T-helper 9 cell (primary cell): ENCODE results near the gene FILIP1L.

Experiments
- DNase-seq: peaks from one replicate; pipeline ENCODE4 v3.0.0-alpha.2; 2020

FILIP1L gene

DNA sequence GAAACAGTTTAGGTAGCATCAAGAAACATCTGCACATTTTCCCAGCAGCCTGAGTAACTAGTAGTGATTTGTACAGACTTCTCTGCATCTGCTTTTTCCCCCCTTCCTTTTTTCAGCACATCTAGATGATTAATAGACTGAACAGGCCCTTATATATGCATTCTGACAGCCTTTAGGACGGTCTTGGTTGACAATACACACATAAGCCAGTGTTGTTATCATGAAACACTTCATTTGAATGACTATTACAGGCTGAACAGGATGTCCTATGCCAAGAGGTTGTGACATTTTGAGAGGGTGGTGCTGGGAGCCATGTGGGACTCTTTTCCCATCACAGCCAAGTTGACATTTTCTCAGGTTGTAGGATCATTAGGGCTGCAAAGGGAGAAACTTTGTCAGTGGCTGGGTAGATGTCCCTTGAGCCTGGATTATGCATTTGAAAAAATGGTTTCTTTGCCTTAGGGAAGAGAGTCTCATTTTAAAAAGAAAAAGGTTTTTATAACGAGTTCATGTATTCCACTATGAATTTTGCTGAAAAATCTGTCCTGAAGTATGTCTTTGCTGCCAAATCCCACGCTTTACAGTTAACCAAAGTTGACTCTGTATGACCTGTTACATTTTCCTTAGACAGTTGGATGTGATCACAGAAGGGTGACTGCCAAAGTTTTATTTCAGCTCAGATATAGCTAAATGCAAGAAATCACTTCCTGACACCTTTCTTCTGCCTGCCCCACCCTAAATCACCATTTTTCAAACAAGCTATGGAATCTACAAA lies 73.7 kb downstream of the FILIP1L start:
- no peak for DNase-seq

DNA sequence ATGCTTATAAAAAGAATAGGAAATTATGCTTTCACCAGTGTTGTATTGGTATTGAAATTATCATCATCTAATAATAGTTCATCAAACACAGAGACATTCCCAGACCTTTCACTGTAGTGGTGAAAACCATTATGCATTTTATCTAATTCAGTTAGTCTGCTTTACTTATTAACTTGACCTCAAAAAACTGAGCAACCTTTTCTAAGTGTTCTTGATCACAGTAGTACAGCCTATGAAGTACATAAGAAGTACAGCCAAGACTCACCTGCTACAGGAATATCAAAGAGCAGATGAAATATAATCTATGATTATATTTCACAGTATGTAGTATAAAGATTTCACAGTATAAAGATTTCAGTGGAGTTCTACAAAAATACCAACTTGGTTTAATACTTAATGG lies 75.2 kb downstream of the FILIP1L start:
- DNase-seq: no peak

GRCh38 chr3:100033903-100034471 lies 80.3 kb downstream of the FILIP1L start:
- DNase-seq: no peak

DNA sequence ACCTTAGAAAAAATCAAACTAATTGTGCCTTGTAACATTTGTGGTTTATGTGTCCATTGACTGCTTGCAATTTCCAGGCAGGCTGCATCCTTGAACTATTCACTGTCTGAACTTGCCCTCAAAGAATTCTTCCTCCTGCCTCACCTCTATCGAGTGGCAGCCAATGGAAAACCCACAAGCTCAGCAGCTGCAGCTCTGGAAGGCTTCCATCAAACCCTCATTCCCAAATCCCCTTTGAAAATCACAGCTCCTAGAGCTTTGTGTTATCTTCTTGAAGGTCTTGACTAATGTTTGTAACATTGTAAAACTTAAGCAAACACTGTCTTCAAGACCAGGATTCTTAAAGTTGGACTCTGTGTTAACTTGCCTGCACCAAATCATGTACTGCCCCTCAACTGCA lies 81.1 kb downstream of the FILIP1L start:
- no peak for DNase-seq

- DNase-seq: no peak
Measured at GRCh38 chr3:100032243-100032642, 82.1 kb downstream of the FILIP1L start.

DNA sequence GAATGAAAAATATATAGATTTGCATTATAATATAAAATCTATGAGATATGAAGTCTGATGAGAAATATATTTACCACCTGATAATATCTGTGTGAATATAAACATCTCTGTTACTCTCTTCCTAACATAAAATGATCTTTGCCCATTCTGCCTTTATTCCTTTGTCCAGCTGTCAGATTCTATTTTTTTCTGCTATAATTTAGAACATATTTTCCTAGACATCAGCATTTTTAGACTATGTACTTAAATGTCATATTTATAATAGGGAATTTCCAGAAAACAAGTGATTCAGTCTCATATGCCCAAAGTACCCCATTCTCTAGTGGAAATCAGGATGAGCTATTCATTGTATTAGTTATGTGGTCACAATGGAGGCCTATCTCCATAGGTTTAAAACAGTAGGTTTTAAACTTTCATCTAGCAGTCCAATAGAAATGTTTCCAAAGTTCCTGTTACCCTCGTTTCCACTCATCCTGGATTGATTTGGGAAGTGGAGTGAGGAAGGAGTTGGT lies 83.3 kb downstream of the FILIP1L start:
- no peak for DNase-seq

- no peak for DNase-seq
Measured at GRCh38 chr3:100030346-100030745, 84.0 kb downstream of the FILIP1L start.

DNA sequence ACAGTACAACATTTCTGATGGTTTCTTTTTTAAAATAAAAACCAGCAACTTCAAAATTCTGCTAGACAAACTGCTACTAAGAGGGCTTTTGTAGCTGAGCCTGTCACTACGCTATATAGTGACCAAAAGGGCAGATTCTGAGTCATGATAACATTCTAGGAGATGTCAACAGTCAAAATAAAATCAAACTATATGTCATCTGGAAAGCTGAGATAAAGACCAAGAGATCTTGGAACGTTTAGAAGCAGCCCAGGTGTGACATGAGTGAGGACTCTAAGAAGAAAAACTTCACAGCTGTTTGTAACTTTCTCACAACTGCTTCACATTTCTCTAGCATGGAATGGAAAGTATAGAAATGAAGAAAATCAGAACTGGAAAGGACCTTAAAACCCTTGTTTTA lies 84.6 kb downstream of the FILIP1L start:
- no peak for DNase-seq

DNA sequence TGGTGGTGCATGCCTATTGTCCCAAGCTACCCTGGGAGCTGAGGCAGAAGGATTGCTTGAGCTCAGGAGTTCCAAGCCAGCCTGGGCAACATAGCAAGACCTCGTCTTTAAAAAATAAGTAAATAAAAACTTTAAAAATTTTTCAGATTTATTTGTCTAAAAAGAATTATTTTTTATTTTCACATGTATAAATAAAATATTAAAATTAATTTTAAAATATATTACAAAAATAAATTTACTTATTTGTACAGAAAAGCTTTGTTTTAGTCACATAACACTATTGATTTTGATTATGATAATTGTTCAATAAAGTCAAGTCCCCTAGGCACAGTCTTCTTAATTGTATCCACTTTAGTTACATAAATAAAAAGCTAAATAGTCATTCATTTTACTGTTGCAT lies 85.2 kb downstream of the FILIP1L start:
- no peak for DNase-seq

GRCh38 chr3:100027321-100027720 lies 87.0 kb downstream of the FILIP1L start:
- no peak for DNase-seq

DNA sequence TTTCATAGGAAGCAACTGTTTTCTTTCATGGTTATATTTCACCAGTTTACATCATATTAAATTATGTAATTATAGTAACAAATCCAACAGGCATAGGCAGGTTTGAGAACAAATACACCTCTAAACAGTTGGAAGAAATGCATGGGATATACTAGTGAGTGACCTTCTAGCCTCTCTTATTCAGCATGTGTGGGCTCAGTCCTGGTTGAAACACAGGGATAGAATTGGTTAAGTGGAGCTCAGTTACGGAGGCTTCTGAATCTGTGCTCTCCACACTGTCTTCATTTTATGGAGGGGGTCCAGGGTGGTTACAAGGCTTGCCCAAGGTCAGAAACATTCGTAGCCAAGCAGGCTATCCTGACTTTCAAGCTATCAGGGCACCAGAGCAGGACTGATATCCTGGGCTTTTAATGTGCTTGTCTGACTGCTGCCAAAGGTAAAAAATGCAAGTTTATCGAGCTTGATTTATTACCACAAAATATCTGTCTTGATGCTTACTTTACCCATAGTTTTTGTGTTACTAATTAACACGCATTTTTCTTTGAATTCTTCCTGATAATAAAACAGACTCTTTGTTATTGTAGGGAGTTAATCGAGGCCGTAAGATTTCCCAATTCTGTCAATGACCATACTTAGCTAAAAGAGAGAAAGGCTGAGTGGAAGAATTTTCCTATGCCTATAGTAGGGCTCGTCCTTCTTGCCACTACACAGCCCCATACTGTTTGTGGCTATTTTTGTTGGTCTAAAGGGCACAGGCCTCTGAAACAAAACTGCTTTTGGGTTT lies 89.6 kb downstream of the FILIP1L start:
- no peak for DNase-seq

- DNase-seq: no peak
Measured at GRCh38 chr3:100023595-100023994, 90.7 kb downstream of the FILIP1L start.

- DNase-seq: no peak
Measured at GRCh38 chr3:100023150-100023549, 91.2 kb downstream of the FILIP1L start.

- no peak for DNase-seq
Measured at GRCh38 chr3:100022506-100022905, 91.8 kb downstream of the FILIP1L start.

DNA sequence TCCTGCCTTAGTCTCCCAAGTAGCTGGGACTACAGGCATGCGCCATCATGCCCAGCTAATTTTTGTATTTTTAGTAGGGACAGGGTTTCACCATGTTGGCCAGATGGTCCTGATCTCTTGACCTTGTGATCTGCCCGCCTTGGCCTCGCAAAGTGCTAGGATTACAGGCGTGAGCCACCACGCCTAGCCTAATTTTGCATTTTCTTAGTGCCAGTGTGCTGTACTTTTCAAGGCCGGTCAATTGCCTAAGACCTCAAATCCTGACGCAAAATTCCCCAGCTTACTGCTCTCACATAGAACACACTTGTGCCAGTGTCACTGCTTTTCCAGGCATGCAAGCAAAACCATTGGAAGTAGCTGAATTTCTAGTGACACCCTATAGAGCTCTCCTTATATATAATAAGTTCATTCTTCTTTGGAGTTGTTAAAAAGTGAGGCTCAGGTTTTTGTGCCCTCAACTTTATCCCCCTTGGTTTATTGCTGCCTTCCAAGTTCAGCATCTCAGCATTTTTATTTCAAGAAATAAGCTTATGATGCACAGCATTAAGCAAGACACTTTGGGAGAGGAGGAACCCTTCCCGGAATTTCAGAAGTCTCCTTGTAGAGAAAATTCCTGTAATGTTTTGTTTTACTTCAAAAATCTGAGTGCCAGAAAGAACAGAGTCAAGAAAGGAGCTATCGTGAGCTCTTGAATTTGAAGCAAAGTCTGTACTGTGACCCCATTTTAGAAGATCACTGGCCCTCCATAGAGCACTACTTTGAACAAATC lies 93.2 kb downstream of the FILIP1L start:
- DNase-seq: no peak

DNA sequence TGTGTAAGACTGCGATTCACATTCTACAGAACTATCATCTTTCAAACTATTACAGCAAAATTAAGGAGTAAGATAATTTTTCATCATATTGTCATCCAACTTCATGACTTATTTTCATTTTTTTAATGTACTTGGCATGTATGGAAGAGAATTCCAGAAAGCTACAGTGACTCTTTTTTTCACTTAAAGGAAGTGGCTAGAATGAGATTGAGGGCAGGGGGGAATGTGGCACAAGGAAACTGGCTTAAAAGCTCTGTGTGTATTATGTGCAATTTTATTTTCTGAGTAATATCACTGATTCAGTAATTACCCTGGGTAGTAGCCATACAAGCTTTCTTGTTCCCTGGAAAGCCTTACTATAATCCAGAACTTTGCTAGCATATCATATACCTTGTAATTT lies 94.6 kb downstream of the FILIP1L start:
- no peak for DNase-seq

DNA sequence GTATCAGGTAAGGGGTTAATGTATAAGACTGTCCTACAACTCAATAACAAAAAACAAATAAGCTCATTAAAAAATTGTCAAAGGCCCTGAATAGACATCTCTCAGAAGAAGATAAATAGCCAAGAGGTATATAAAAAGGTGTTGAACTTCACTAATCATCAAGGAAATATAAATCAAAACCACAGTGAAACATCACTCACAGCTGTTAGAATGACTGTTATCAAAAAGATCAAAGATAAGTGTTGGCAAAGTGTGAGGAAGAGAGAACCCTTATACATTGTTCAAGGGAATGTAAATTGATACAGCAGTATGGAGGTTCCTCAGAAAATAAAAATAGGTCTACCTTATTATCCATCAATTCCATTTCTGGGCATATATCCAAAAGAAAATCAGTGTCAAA lies 95.5 kb downstream of the FILIP1L start:
- DNase-seq: no peak

DNA sequence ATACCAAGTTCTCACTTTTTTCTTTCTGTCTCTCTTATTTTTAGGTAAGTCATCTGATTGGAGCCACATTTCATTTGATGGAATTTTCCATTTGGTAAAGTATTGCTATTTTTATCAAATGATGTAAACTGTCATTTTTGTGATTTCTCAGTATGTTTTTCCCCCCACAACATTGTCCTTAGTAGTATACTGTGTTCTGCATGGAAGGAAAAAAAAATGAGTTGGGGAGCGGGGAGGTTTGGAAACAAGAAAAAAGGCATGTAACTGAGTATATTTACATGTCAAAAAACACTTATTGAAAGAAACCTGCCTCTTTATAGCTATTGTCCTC lies 104.2 kb downstream of the FILIP1L start:
- DNase-seq: no peak

DNA sequence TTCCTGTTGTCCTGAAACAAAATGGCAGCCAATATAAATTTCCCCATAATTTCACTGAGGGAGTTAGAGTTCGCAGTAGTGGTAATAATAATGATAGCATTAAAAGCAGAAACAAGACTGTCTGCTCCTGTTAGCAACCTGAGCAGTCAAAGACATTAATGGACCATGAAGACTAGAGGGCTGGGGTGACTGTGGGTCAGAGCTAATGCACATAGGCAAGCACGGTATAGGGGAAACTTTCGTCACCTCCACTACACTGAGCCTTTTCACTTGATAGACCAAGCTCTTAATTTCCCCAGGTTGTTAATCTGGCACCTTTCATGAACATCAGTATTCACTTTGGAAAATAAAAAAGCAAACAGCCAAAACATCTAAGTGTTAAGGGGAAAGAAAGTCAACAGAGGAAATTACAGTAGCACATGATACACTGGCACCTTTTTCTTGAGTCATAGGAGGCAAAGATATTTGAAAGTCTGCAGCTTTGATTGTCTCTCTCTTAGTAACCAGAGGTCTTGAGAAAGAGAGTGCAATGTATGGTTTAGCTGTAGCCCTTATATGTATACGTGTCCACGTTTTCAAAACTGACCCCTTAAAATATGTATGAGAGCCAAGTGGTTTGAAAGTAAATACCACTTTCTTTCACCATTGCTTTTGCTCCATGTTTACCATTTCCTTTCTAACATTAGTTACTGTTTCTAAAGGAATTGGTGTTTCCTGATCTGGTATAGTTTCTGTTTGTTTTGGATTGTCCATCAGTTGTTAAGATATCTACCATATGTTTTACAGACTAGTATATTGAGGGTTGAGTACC lies 104.8 kb downstream of the FILIP1L start:
- DNase-seq: no peak

- no peak for DNase-seq
Measured at GRCh38 chr3:100008081-100008698, 106.1 kb downstream of the FILIP1L start.

DNA sequence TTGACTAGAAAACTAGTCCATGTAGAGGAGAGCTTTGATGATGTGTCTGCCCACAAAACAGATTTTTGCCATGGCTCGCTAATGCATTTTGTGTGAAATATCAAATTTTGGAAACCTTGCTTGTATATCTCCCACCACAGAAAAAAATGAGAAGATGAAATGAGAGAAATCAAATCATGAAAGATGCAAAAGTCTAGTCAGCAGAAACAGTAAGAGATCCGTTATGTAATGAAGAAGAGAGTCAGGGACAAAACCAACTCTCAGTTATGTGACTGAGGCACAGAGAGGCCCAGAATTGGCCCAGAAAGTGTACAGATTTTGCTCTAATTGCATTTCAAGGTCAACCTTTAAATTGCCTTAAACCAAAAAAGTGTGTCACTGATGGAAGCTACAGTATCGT lies 107.0 kb downstream of the FILIP1L start:
- no peak for DNase-seq
